CD4-positive, alpha-beta T cell (primary cell): ENCODE results near the gene TGM3. TPM values are rescaled to one million over a fixed set of nuclear protein-coding genes. Genes with fewer than 3 reads are reported as not detected.
A peak's percentile ranks its signal among the peaks of the same experiment; 100 is the strongest.
"Not testable (repeated sequence)": the region's sequence is repeated elsewhere in the genome, so short reads cannot be mapped to it uniquely, and the experiment has no call there.

Experiments used
- ATAC-seq: fragments of 200-7000 bp; cut with Tn5 transposase; one replicate; pipeline ENCODE4 v1.10.0; 2022; ENCODE audit warnings: mild to moderate bottlenecking; ENCODE audit not compliant: poor library complexity
- CTCF ChIA-PET: fragments of 350-600 bp; sonication (Branson Sonifier 250); formaldehyde crosslinking; loops from one replicate; lab custom pipeline; 2021; ENCODE audit warnings: antibody characterized with exemption, inconsistent platforms; lab: Charles Lee
- POLR2A ChIA-PET: fragments of 350-600 bp; sonication (Branson Sonifier 250); formaldehyde crosslinking; loops from one replicate; lab custom pipeline; 2021; ENCODE audit warnings: antibody characterized with exemption, inconsistent platforms; lab: Charles Lee
- DNase-seq, 14 experiments: peaks; one replicate each; pipeline ENCODE4 v3.0.0-alpha.2; 2013 to 2020; ENCODE audit warnings: mixed read lengths in 2 of 14
- H3K27ac ChIP-seq, 2 donors: one replicate each; pipeline versions ENCODE4 v1.5.1 to v1.7.0; 2013; ENCODE audit warnings: low read length in 2 of 2, low read depth in 1 of 2, mild to moderate bottlenecking in 1 of 2
- H3K27me3 ChIP-seq, 2 experiments: 1 replicate in 1 of 2; 2 replicates in 1 of 2; pipeline versions ENCODE4 v1.6.1 to v1.7.0; 2013; ENCODE audit warnings: low read length in 2 of 2, control low read depth in 1 of 2, mild to moderate bottlenecking in 1 of 2, moderate library complexity in 1 of 2; ENCODE audit not compliant: insufficient read depth in 2 of 2, control insufficient read depth in 1 of 2
- H3K36me3 ChIP-seq: one replicate; pipeline ENCODE4 v1.6.1; 2013; ENCODE audit warnings: low read length, control low read depth; ENCODE audit not compliant: insufficient read depth
- H3K4me1 ChIP-seq: one replicate; pipeline ENCODE4 v1.6.1; 2013; ENCODE audit warnings: low read length, control low read depth; ENCODE audit not compliant: insufficient read depth
- H3K4me3 ChIP-seq: one replicate; pipeline ENCODE4 v1.5.1; 2013; ENCODE audit warnings: mild to moderate bottlenecking, low read length, moderate library complexity
- H3K9me3 ChIP-seq, 2 experiments: 1 replicate in 1 of 2; 2 replicates in 1 of 2; pipeline versions ENCODE4 v1.6.1 to v1.7.0; 2013; ENCODE audit warnings: low read length in 2 of 2, mild to moderate bottlenecking in 2 of 2, control low read depth in 1 of 2, moderate library complexity in 1 of 2; ENCODE audit not compliant: control insufficient read depth in 1 of 2, insufficient read depth in 1 of 2
- H3K27ac Mint-ChIP-seq: one replicate; pipeline ENCODE4 v1.8.0; 2020; ENCODE audit warnings: mixed read lengths
- H3K27me3 Mint-ChIP-seq: one replicate; pipeline ENCODE4 v1.8.0; 2021; ENCODE audit warnings: mixed read lengths
- H3K36me3 Mint-ChIP-seq: one replicate; pipeline ENCODE4 v1.8.0; 2021; ENCODE audit warnings: low read depth, mixed read lengths
- H3K4me1 Mint-ChIP-seq: one replicate; pipeline ENCODE4 v1.8.0; 2021; ENCODE audit warnings: low read depth, mixed read lengths
- H3K4me3 Mint-ChIP-seq: one replicate; pipeline ENCODE4 v1.8.0; 2020; ENCODE audit warnings: mild to moderate bottlenecking, mixed read lengths
- H3K9me3 Mint-ChIP-seq: one replicate; pipeline ENCODE4 v1.8.0; 2020; ENCODE audit warnings: mixed read lengths
- CTCF ChIP-seq: fragments of 200-600 bp; IDR thresholded peaks from one replicate; pipeline ENCODE4 v1.8.0; 2022; ENCODE audit warnings: antibody characterized with exemption, mild to moderate bottlenecking
- intact Hi-C, 2 experiments: fragments of 100-400 bp; cut with DNase I in 1 of 2; cut with micrococcal nuclease in 1 of 2; formaldehyde crosslinking; loops; one replicate each; pipeline versions ENCODE4 v1.15.1 to v1.9.0; 2023 to 2025; cut with DNase I, micrococcal nuclease
- total RNA-seq, 174 experiments: library from RNA in 2 of 174; stranded (reverse) in 2 of 174; gene quantifications; one replicate each; pipeline ENCODE4 v1.2.3 and lab custom pipeline; 2021 to 2026

The TGM3 gene
- total RNA-seq, 2 experiments from 2014 or later = not detected

GRCh38 chr20:2264118-2264517 lies 31.7 kb upstream of the TGM3 start:
- Histone ChIP-seq H3K4me1 (no peaks in the 10 kb centered on the region), H3K4me3 (no peak overlapping the region), H3K36me3 (no peaks in the 10 kb centered on the region), H3K27me3 (peaks cover 0 to 5% of the 10 kb centered on the region in 2 experiments), H3K27ac (no peak overlapping the region), H3K9me3 (peaks cover 0 to 3% of the 10 kb centered on the region in 2 experiments)
- ChIA-PET CTCF (no interaction called here), POLR2A (interaction anchor here (0.6 kb wide), 1 partner anchor 39 kb away, joined by 3 read pairs; no protein-coding TSS in a partner anchor)
- peaks cover 35% of the 10 kb centered on the region for H3K27me3 Mint-ChIP-seq
- no peaks in the 10 kb centered on the region for H3K4me1 Mint-ChIP-seq
- no peaks in the 10 kb centered on the region for H3K9me3 Mint-ChIP-seq
- TF ChIP-seq CTCF = no peak
- H3K36me3 Mint-ChIP-seq = no peaks in the 10 kb centered on the region
- no peak overlapping the region for H3K27ac Mint-ChIP-seq
- H3K4me3 Mint-ChIP-seq = no peak overlapping the region
- DNase-seq (no peak), ATAC-seq (no peak)
- intact Hi-C loops = no loop called here

- H3K36me3 Mint-ChIP-seq, CTCF ChIA-PET, intact Hi-C loops, H3K4me1 Mint-ChIP-seq, H3K4me3 ChIP-seq, H3K36me3 ChIP-seq, H3K4me3 Mint-ChIP-seq, H3K27me3 ChIP-seq, H3K4me1 ChIP-seq, H3K27ac Mint-ChIP-seq, H3K9me3 ChIP-seq, ATAC-seq, H3K9me3 Mint-ChIP-seq, H3K27ac ChIP-seq, POLR2A ChIA-PET: not testable (repeated sequence)
- peaks cover 36% of the 10 kb centered on the region for H3K27me3 Mint-ChIP-seq
- DNase-seq = peak in 6 of 14 experiments; percentile 3 to 32 (median 16)
These were observed 31.0 kb upstream of the TGM3 start for GRCh38 chr20:2264621-2265374.

DNA sequence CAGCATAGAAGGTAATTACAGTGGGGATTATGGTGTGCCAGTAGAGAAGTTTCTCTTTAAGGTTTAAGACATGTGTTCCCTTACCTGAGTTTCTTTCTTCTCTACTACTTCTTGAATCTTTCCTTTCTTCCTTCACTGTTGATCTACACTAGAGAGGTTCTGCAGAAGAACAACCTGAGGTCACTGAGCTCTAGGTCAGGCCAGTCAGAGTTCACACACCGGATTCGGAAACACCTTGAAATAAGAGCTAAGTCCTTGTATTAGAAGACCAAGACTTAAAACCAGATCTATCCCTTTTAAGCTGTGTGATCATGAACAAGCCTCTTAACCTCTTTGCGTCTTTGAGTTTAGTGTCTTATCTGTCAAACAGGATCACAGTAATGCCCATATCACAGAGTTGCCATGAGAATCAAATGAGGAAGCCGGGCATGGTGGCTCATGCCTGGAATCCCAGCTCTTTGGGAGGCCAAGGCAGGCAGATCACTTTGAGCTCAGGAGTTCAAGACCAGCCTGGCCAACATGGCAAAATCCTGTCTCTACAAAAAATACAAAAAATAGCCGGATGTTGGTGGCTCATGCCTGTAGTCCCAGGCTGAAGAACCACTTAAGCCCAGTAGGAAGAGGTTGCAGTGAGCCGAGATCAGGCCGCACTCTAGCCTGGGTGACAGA lies 22.0 kb upstream of the TGM3 start:
- ATAC-seq (no peak), DNase-seq (no peak)
- no peak for TF ChIP-seq CTCF
- Histone ChIP-seq H3K4me1 (no peaks in the 10 kb centered on the region), H3K27ac (no peak overlapping the region), H3K27me3 (peaks cover 0 to 5% of the 10 kb centered on the region in 2 experiments), H3K36me3 (no peaks in the 10 kb centered on the region), H3K4me3 (no peak overlapping the region), H3K9me3 (no peaks in the 10 kb centered on the region)
- Mint-ChIP-seq H3K9me3 (peaks cover 2% of the 10 kb centered on the region), H3K4me3 (no peak overlapping the region), H3K4me1 (no peaks in the 10 kb centered on the region), H3K27ac (no peak overlapping the region), H3K27me3 (peaks cover 28% of the 10 kb centered on the region), H3K36me3 (no peaks in the 10 kb centered on the region)
- POLR2A ChIA-PET = no interaction called here
- intact Hi-C loops = no loop called here
- CTCF ChIA-PET = no interaction called here
